ENCODE data around the gene PLPPR1.

PLPPR1 gene

GRCh38 chr9:101365181-101365580, 336.7 kb downstream of the PLPPR1 start:
- Histone ChIP-seq H3K4me2 (ENCODE audit: low read depth, low read length) (no peak overlapping the region), H3F3A (ENCODE audit: insufficient read depth, low read length) (no peaks in the 10 kb centered on the region), H4K20me1 (ENCODE audit: insufficient read depth, low read length) (no peaks in the 10 kb centered on the region), H3K27me3 (replicated peaks; ENCODE audit: insufficient read depth, low read length) (no peaks in the 10 kb centered on the region), H3K4me3 (ENCODE audit: low read length) (no peak overlapping the region), H3K9me3 (replicated peaks; ENCODE audit: insufficient read depth, low read length) (no peaks in the 10 kb centered on the region), H2AFZ (ENCODE audit: low read length) (no peak overlapping the region), H3K79me2 (ENCODE audit: low read length) (no peaks in the 10 kb centered on the region), H3K9me2 (replicated peaks; ENCODE audit: insufficient read depth, low read length) (no peaks in the 10 kb centered on the region), H3K9ac (ENCODE audit: low read length) (no peak overlapping the region), H3K36me3 (replicated peaks; ENCODE audit: insufficient read depth, low read length) (no peaks in the 10 kb centered on the region), H3K27ac (ENCODE audit: low read length) (no peak overlapping the region), H3K4me1 (ENCODE audit: low read length) (no peaks in the 10 kb centered on the region)
- TF ChIP-seq EZH2 (optimal IDR thresholded peaks at IDR 0.05; ENCODE audit: low read depth, low read length) = no peak
- no peak for TF ChIP-seq EZH2phosphoT487 (IDR thresholded peaks at IDR 0.05; ENCODE audit: low read length)
- no peak for TF ChIP-seq CTCF (IDR thresholded peaks at IDR 0.05; ENCODE audit: low read length)
- no peak for DNase-seq

- H3K79me2 ChIP-seq (ENCODE audit: low read length) = no peaks in the 10 kb centered on the region
- no peak overlapping the region for H3K27ac ChIP-seq (ENCODE audit: low read length)
- H3K4me1 ChIP-seq (ENCODE audit: low read length) = no peaks in the 10 kb centered on the region
- no peaks in the 10 kb centered on the region for H3K27me3 ChIP-seq (replicated peaks; ENCODE audit: insufficient read depth, low read length)
- H3K36me3 ChIP-seq (replicated peaks; ENCODE audit: insufficient read depth, low read length) = no peaks in the 10 kb centered on the region
- no peak overlapping the region for H3K9ac ChIP-seq (ENCODE audit: low read length)
- DNase-seq = no peak
- H3K9me3 ChIP-seq (replicated peaks; ENCODE audit: insufficient read depth, low read length) = no peaks in the 10 kb centered on the region
- H2AFZ ChIP-seq (ENCODE audit: low read length) = no peak overlapping the region
- no peak overlapping the region for H3K4me3 ChIP-seq (ENCODE audit: low read length)
- no peaks in the 10 kb centered on the region for H3K9me2 ChIP-seq (replicated peaks; ENCODE audit: insufficient read depth, low read length)
- no peaks in the 10 kb centered on the region for H3F3A ChIP-seq (ENCODE audit: insufficient read depth, low read length)
- no peaks in the 10 kb centered on the region for H4K20me1 ChIP-seq (ENCODE audit: insufficient read depth, low read length)
- TF ChIP-seq EZH2 (optimal IDR thresholded peaks at IDR 0.05; ENCODE audit: low read depth, low read length) (no peak), EZH2phosphoT487 (IDR thresholded peaks at IDR 0.05; ENCODE audit: low read length) (no peak), CTCF (IDR thresholded peaks at IDR 0.05; ENCODE audit: low read length) (no peak)
- H3K4me2 ChIP-seq (ENCODE audit: low read depth, low read length) = no peak overlapping the region
Observed at GRCh38 chr9:101366038-101366756, 337.7 kb downstream of the PLPPR1 start.

GRCh38 chr9:101367323-101367722, 338.8 kb downstream of the PLPPR1 start:
- TF ChIP-seq EZH2phosphoT487 (IDR thresholded peaks at IDR 0.05; ENCODE audit: low read length) (no peak), CTCF (IDR thresholded peaks at IDR 0.05; ENCODE audit: low read length) (no peak), EZH2 (optimal IDR thresholded peaks at IDR 0.05; ENCODE audit: low read depth, low read length) (no peak)
- Histone ChIP-seq H3K27me3 (replicated peaks; ENCODE audit: insufficient read depth, low read length) (no peaks in the 10 kb centered on the region), H3K9me2 (replicated peaks; ENCODE audit: insufficient read depth, low read length) (no peaks in the 10 kb centered on the region), H3K9ac (ENCODE audit: low read length) (no peak overlapping the region), H3K9me3 (replicated peaks; ENCODE audit: insufficient read depth, low read length) (no peaks in the 10 kb centered on the region), H3K27ac (ENCODE audit: low read length) (no peak overlapping the region), H3K4me1 (ENCODE audit: low read length) (no peaks in the 10 kb centered on the region), H2AFZ (ENCODE audit: low read length) (no peak overlapping the region), H3F3A (ENCODE audit: insufficient read depth, low read length) (no peaks in the 10 kb centered on the region), H3K4me2 (ENCODE audit: low read depth, low read length) (no peak overlapping the region), H4K20me1 (ENCODE audit: insufficient read depth, low read length) (no peaks in the 10 kb centered on the region), H3K79me2 (ENCODE audit: low read length) (no peaks in the 10 kb centered on the region), H3K36me3 (replicated peaks; ENCODE audit: insufficient read depth, low read length) (no peaks in the 10 kb centered on the region), H3K4me3 (ENCODE audit: low read length) (no peak overlapping the region)
- DNase-seq = no peak
